ENCODE results near the gene SHB. TPM values are rescaled to one million over a fixed set of nuclear protein-coding genes. Genes with fewer than 3 reads are reported as not detected.

The SHB gene
- total RNA-seq, 1 experiment from 2014 or later = 12.2 TPM

- TF ChIP-seq ZNF281 (CRISPR knock-in tag; IDR thresholded peaks at IDR 0.05) (peak; percentile 67; the same call in 1 of the 2 replicates), NR3C1 (CRISPR knock-in tag; conservative IDR thresholded peaks at IDR 0.05; ENCODE audit: low read depth) (no peak), SP1 (CRISPR knock-in tag; conservative IDR thresholded peaks at IDR 0.05) (peak; percentile 82), ETV6 (CRISPR knock-in tag; IDR thresholded peaks at IDR 0.05) (peak; percentile 87), MAX (CRISPR knock-in tag; IDR thresholded peaks at IDR 0.05) (peak; percentile 97), KAT7 (CRISPR knock-in tag; IDR thresholded peaks at IDR 0.05; ENCODE audit: borderline replicate concordance) (peak; percentile 92; the same call in 1 of the 2 replicates), ARID4B (CRISPR knock-in tag; IDR thresholded peaks at IDR 0.05; ENCODE audit: borderline replicate concordance) (peak; percentile 95), NFE2L1 (CRISPR knock-in tag; IDR thresholded peaks at IDR 0.05) (no peak), FOXP4 (CRISPR knock-in tag; IDR thresholded peaks at IDR 0.05) (0 out of 2 replicates have a peak, but pooled peaks have one; percentile 58), CREM (CRISPR knock-in tag; IDR thresholded peaks at IDR 0.05) (peak; percentile 69; the same call in 1 of the 2 replicates), ZNF512 (CRISPR knock-in tag; IDR thresholded peaks at IDR 0.05; ENCODE audit: borderline replicate concordance) (0 out of 2 replicates have a peak, but pooled peaks have one; percentile 6), MLX (CRISPR knock-in tag; IDR thresholded peaks at IDR 0.05) (no peak), E2F5 (CRISPR knock-in tag; IDR thresholded peaks at IDR 0.05) (peak; percentile 80), SMAD4 (CRISPR knock-in tag; IDR thresholded peaks at IDR 0.05) (no peak), USF1 (CRISPR knock-in tag; IDR thresholded peaks at IDR 0.05) (peak; percentile 99), ATF1 (CRISPR knock-in tag; IDR thresholded peaks at IDR 0.05) (no peak; the same call in 1 of the 2 replicates), ESRRA (CRISPR knock-in tag; IDR thresholded peaks at IDR 0.05; ENCODE audit: borderline replicate concordance) (0 out of 2 replicates have a peak, but pooled peaks have one; percentile 50), ATF2 (CRISPR knock-in tag; IDR thresholded peaks at IDR 0.05; ENCODE audit: borderline replicate concordance, low read depth) (no peak), GABPB1 (CRISPR knock-in tag; IDR thresholded peaks at IDR 0.05) (peak; percentile 78), TEAD4 (CRISPR knock-in tag; IDR thresholded peaks at IDR 0.05) (0 out of 2 replicates have a peak, but pooled peaks have one; percentile 8), FOXP1 (CRISPR knock-in tag; IDR thresholded peaks at IDR 0.05; ENCODE audit: borderline replicate concordance) (peak; percentile 80; the same call in 1 of the 2 replicates)
These were observed 165.2 kb downstream of the SHB start, which contains the start of gene SLC25A51 (continued) for GRCh38 chr9:37903647-37904444.

Measured in WTC11 (cell line).